GM19467 (cell line): ENCODE measurements around the gene COL24A1.
A peak's percentile ranks its signal among the peaks of the same experiment; 100 is the strongest.
"Not testable (repeated sequence)": the region's sequence is repeated elsewhere in the genome, so short reads cannot be mapped to it uniquely, and the experiment has no call there.

Source experiments
- ATAC-seq: cut with Tn5 transposase; IDR thresholded peaks from one replicate; pipeline ENCODE4 v1.9.1; 2021; ENCODE audit warnings: mild to moderate bottlenecking, moderate library complexity; ENCODE audit not compliant: unreplicated experiment

Gene COL24A1

DNA sequence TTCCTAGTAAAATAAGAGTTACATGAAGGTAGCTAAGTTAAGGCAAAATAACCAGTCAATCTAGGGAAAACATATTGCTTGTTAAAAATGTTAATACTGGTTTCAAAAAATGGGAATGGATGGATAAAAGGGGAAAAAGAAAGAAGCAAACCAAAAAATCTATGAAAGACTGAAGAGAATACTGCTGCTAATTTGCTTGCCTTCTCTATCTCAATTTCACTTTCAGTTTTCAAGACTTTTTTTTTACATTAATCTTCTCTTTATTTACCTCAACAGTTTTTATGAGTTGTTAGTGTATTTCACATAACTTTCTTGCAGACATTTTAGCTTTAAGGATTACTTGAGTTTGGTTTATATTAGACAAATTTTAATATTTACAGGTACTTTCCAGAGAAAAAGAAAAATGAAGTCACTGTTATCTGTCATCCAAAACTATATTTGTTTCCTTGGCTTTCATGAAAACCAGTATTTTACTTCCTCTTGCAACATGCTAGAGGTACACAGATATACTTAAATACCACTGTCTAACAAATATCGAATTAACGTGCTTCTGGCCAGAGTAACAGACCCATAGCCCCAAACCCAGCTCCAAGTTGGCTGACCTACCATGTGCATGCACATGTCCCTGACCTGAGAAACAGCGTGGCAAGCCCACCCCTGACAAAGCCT lies 70.7 kb downstream of the COL24A1 start:
- no peak for ATAC-seq

GRCh38 chr1:86084998-86085397 lies 71.6 kb downstream of the COL24A1 start:
- no peak for ATAC-seq

DNA sequence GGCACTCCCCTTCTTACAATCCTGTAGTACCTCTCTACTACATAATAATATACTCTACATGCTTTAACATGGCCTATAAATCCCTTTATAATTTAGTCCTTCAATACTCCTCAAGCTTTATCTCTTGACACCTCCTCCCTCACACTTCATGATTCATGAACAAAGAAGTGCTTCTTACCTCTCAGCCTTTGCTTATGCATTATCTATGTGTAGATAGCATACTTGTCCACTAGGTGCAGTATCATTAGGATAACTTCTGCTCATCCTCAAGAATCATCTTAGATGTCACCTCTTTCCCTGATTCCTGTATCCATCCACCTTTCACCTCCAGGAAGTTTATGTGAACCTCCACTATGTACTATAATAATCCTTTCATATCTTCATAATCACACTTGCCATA lies 74.4 kb downstream of the COL24A1 start:
- no peak for ATAC-seq

GRCh38 chr1:86072474-86072873 lies 84.1 kb downstream of the COL24A1 start:
- ATAC-seq, result not testable (repeated sequence)

- not testable (repeated sequence) for ATAC-seq
Measured at GRCh38 chr1:86071870-86072269, 84.7 kb downstream of the COL24A1 start.

GRCh38 chr1:86069757-86070145 lies 86.8 kb downstream of the COL24A1 start:
- no peak for ATAC-seq

DNA sequence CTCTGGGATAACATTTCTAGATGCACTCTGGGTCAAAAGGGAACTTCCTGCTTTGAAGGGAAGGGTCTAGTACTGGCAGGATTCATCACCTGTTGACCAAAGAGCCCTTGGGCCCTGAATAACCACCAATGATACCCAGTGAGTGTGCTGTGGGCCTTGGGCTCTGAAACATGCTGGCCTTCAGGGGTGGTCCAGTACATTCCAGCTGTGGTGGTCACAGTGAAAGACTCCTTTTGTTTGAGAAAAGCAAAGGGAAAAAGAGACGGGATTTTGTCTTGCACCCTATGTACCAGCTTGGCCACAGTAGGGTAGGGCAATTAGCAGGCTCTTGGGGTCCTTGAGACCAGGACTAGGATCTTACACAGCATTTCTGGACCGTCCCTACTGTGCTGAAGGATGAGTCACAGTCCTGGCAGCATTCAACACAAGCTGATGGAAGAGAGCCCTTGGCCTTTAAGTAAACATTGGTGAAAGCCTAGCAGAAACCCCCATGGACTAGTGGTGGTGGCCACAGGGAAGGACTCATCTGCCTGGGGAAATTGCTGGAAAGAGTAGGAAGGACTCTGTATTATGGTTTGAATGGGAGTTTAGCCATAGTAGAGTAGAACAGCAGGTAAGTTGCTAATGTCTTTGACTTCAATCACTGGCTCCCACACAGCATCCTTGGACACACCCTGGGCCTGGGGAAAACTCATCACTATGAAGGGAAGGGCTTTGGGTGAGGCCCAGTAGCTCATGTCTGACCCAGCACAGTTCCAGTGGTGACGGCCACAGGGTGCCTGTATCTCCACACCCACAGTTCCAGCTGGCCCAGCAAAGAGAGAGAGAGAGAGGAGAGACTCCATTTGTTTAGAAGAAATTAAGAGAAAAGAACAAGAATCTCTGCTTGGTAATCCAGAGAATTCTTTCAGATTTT lies 87.5 kb downstream of the COL24A1 start:
- no peak for ATAC-seq

DNA sequence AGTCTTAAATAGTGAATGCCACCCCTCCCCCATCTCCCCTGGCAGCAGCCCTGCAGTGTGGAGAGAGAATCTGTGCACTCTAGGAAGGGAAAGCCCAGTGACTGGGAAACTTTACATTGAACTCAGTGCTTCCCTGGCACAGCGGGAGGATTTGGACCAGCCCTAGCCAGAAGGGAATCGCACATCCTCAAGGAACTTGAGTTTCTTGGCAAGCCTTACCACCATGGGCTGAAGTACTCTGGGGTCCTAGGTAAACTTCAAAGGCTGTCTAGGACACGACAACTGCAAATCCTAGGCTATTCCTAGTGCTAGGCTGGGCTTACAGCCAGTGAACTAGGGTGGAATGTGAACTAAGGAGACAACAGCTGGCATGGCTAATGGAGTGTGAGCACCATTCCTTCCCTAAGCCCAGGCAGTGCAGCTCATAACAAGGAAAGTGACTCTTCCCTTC lies 88.3 kb downstream of the COL24A1 start:
- no peak for ATAC-seq

- ATAC-seq, result no peak
Measured at GRCh38 chr1:86067626-86068025, 88.9 kb downstream of the COL24A1 start.

DNA sequence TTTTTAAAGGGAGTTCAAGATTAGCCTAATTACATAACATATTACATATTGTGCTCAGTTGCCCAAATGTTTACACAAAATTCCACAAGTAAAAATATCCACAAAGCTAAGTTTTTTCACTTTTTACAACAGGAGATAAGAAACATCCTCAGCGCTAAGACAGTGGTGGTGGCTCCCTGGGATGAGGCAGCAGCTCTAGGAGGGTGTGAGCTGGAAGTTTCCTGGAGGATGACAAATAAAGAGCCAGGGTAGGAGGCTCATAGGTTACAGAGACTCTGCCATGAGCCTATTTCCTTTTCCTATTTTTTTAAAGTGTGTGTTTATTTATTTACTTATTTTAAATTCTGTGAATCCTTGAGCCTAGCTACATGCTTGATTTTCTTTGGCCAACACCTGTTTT lies 91.7 kb downstream of the COL24A1 start:
- no peak for ATAC-seq

GRCh38 chr1:86063721-86064120 lies 92.9 kb downstream of the COL24A1 start:
- no peak for ATAC-seq

DNA sequence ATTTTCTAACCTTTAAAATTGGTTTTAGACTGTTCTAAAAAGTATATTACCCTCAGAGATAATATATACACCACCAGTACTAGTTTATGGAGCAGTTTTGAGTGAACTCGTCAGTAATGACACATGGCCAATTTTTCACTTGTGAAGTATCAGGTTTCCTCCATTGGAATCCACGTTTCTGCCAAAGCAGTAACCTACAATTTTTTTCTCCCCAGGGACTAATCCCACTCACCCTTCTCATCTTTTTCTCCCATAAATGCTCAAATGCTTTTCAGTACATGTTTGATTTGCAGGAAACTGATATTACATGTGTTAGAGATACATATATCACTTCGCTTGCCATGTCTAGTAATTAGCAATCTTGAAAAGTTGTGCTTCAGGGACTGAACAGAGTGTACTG lies 94.1 kb downstream of the COL24A1 start:
- no peak for ATAC-seq

- ATAC-seq, result no peak
Measured at GRCh38 chr1:86061551-86061990, 95.0 kb downstream of the COL24A1 start.

DNA sequence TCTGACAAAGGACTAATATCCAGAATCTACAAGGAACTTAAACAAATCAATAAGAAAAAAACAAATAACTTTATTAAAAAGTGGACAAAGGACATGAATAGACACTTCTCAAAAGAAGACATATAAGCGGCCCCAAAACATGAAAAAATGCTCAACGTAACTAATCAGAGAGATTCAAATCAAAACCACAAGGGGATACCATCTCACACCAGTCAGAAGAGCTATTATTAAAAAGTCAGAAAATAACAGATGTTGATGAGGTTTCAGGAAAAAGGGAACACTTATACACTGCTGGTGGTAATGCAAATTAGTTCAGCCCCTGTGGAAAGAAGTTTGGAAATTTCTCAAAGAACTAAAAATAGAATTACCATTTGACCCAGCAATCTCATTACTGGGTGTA lies 102.2 kb downstream of the COL24A1 start:
- ATAC-seq, result no peak

DNA sequence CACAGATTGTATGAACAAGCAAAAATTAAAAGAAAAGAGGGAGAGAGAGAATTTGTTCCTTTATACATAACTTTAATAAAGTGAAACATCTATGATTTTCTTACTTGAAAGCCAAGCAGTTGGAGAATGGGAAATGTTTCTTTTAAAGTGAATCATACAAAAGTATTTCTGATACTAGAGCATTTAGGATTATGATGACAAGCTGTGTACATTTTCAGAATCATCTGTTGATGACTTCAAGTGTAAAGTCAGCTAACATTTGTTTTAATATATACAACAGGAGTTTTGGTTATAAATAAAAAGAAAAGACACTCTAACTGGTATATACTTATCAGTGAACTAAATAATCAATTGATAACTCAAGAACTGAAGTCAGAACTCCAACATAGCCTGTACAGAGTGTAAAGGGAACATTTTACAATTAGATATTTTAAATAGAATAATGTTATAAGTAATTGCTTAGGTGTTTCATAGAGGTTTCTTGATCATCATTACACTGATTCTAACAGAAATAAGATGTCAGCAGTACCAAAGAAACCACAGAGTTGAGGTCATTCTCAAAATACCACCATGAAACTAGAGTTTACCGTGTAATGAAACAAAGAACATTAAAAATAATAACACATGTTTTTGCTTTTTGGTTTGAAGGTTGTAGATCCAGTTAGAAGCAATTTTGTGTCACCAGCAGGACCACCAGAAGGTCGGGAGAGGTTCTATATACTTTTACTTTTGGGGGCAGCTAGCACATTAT lies 103.4 kb downstream of the COL24A1 start:
- ATAC-seq, result no peak

- no peak for ATAC-seq
Measured at GRCh38 chr1:86035101-86035500, 121.5 kb downstream of the COL24A1 start.

GRCh38 chr1:86030180-86030579 lies 126.4 kb downstream of the COL24A1 start:
- no peak for ATAC-seq

GRCh38 chr1:86018283-86018923 lies 138.2 kb downstream of the COL24A1 start:
- no peak for ATAC-seq

GRCh38 chr1:86016076-86016759 lies 140.4 kb downstream of the COL24A1 start:
- peak; percentile 61 for ATAC-seq

DNA sequence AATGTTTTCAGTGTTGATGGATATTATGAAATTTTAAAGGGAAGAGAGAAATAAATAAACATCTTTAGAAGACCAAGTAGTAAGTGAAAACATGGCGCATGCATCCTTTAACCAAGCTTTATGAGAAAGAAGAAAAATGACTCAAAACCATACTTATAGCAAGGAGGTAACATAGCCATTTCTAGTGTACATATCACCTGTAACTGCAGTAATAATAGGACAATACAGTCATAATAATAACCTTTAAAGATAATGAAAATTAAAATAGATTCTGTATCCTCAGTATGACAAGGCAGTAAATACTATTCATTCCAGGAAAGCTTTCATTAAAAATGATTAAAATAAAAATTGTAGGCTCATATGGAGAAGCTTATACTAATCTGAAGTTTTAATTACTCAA lies 141.2 kb downstream of the COL24A1 start:
- ATAC-seq, result no peak
